ENCODE results near the gene HDAC9.

The HDAC9 gene

GRCh38 chr7:18768256-18768655 lies 272.7 kb downstream of the HDAC9 start:
- Histone ChIP-seq H3K4me1 (peaks cover 11% of the 10 kb centered on the region), H3K9me3 (no peaks in the 10 kb centered on the region), H3K4me3 (ENCODE audit: low read depth, low read length) (no peak overlapping the region), H3K36me3 (no peaks in the 10 kb centered on the region), H3K27me3 (no peaks in the 10 kb centered on the region)
- no peak for DNase-seq
- TF ChIP-seq, protein P1, sequence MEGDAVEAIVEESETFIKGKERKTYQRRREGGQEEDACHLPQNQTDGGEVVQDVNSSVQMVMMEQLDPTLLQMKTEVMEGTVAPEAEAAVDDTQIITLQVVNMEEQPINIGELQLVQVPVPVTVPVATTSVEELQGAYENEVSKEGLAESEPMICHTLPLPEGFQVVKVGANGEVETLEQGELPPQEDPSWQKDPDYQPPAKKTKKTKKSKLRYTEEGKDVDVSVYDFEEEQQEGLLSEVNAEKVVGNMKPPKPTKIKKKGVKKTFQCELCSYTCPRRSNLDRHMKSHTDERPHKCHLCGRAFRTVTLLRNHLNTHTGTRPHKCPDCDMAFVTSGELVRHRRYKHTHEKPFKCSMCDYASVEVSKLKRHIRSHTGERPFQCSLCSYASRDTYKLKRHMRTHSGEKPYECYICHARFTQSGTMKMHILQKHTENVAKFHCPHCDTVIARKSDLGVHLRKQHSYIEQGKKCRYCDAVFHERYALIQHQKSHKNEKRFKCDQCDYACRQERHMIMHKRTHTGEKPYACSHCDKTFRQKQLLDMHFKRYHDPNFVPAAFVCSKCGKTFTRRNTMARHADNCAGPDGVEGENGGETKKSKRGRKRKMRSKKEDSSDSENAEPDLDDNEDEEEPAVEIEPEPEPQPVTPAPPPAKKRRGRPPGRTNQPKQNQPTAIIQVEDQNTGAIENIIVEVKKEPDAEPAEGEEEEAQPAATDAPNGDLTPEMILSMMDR (IDR thresholded peaks at IDR 0.05; ENCODE audit: low read depth, low read length), result no peak

DNA sequence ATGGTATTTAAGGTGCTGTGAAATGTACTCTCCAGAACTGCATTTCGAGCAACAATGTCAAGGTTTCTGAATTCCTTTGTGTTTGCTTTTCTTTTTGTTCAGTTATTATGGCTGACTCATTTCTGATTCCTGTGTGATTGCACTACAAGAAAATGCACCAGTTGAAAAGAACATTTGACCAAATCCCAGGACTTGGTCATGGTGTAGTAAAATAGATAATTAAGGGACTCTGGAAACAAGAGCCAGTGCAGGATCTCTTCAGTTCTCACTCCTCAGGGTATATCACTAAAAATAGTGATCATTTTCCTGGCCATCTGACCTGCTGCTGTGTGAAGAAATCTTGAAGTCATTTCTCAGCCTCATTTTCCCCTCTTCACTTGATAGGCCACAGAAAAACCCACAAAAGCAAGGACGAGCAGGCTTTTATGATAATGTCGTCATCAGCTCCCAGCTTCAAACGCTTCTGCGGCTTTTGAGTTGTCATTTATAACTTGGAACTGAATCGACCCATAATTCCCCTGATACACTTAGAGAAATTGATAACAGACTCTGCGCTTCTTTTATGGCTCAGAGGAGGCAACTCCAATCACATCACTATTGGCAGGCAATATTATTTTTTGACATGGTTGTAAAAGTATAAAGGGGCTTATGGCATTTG lies 274.7 kb downstream of the HDAC9 start:
- Histone ChIP-seq H3K27me3 (no peaks in the 10 kb centered on the region), H3K4me3 (ENCODE audit: low read depth, low read length) (no peak overlapping the region), H3K4me1 (peaks cover 11% of the 10 kb centered on the region), H3K36me3 (no peaks in the 10 kb centered on the region), H3K9me3 (no peaks in the 10 kb centered on the region)
- TF ChIP-seq, protein P1 (IDR thresholded peaks at IDR 0.05; ENCODE audit: low read depth, low read length), result no peak
- no peak for DNase-seq

DNA sequence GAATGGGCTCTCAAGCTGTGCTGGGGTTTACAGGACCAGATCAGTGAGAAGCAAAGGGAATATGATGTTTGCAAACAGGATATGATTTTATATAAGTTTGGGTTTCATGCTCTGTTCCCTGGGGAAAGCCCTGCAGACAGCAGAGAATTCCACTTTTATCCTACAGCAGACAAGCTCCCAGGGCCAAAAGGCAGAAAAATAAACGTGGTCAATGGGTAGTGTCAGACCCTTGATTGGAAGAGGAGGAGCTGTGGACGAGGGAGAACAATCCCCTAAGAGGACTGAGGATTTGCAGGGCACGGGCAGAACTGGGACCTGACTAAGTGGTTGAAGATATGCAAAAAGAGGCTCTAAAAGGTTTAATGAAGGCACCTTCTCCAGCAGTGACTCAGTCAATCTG lies 275.3 kb downstream of the HDAC9 start:
- H3K27me3 ChIP-seq, result no peaks in the 10 kb centered on the region
- TF ChIP-seq, protein P1 (IDR thresholded peaks at IDR 0.05; ENCODE audit: low read depth, low read length), result no peak
- H3K4me3 ChIP-seq (ENCODE audit: low read depth, low read length), result no peak overlapping the region
- no peaks in the 10 kb centered on the region for H3K36me3 ChIP-seq
- peaks cover 11% of the 10 kb centered on the region for H3K4me1 ChIP-seq
- H3K9me3 ChIP-seq, result no peaks in the 10 kb centered on the region
- no peak for DNase-seq

DNA sequence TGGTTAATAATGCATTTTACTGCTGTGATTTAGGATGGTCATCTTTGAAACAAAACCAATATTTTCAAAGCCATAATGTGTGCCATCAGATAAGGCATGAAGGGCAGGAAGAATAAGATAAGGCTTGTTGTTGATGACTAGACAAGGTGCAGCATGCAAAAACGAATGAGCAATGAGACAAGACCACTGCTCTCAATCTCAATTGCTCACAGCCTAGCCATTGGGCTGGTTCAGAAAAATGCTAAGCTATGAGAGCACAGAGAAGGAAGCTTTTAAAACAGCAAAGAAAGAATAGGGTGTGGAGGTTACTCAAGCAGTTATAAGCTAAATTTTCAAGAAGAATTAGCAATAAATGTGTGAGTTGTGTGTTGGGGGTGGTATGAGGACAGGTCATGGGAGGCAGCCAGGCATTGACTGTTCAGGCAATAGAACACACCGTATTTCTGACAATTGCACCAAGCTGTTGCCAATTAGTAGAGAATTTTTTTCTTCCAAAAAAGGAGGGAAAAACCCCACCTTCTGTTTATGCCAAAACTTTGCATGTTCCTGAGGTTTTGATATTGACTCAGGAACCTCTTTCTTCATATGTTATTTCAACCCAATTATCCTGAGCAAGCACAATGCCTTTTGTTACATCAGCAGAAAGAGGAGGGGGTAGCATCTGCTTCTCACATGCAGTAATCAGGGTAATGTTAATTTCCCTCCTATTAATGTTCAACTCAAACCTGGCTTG lies 276.5 kb downstream of the HDAC9 start:
- H3K4me1 ChIP-seq, result peaks cover 11% of the 10 kb centered on the region
- no peak for DNase-seq

GRCh38 chr7:18772567-18772965 lies 277.0 kb downstream of the HDAC9 start:
- peaks cover 11% of the 10 kb centered on the region for H3K4me1 ChIP-seq
- TF ChIP-seq, protein P1 (IDR thresholded peaks at IDR 0.05; ENCODE audit: low read depth, low read length), result no peak
- DNase-seq, result no peak
- H3K4me3 ChIP-seq (ENCODE audit: low read depth, low read length), result no peak overlapping the region
- H3K9me3 ChIP-seq, result no peaks in the 10 kb centered on the region
- no peaks in the 10 kb centered on the region for H3K36me3 ChIP-seq
- H3K27me3 ChIP-seq, result no peaks in the 10 kb centered on the region

More for the DNA sequence above, 276.5 kb downstream of the HDAC9 start:
- Histone ChIP-seq H3K4me3 (ENCODE audit: low read depth, low read length) (no peak overlapping the region), H3K27me3 (no peaks in the 10 kb centered on the region), H3K9me3 (no peaks in the 10 kb centered on the region), H3K36me3 (no peaks in the 10 kb centered on the region)
- TF ChIP-seq, protein P1 (IDR thresholded peaks at IDR 0.05; ENCODE audit: low read depth, low read length), result no peak

- TF ChIP-seq, protein P1 (IDR thresholded peaks at IDR 0.05; ENCODE audit: low read depth, low read length), result no peak
- Histone ChIP-seq H3K36me3 (no peaks in the 10 kb centered on the region), H3K9me3 (no peaks in the 10 kb centered on the region), H3K27me3 (no peaks in the 10 kb centered on the region), H3K4me3 (ENCODE audit: low read depth, low read length) (no peak overlapping the region), H3K4me1 (no peaks in the 10 kb centered on the region; the same call in 1 of the 2 replicates)
- DNase-seq, result no peak
Measured at GRCh38 chr7:18777314-18777713, 281.8 kb downstream of the HDAC9 start.

All from BE2C (cell line).